Endothelial cell of umbilical vein (primary cell): Measurements from ENCODE around the gene HDAC4. TPM values are rescaled to one million over a fixed set of nuclear protein-coding genes. Genes with fewer than 3 reads are reported as not detected.

Experiments used
- BruUV-seq: library from RNA; stranded (reverse); fragments of 400-500 nt; replicated peaks from 2 replicates; lab custom pipeline; 2021; lab: Mats Ljungman, UMichigan
- CTCF ChIA-PET: fragments of 300-600, 350-600 bp; sonication (Branson Sonifier 250); formaldehyde crosslinking; loops from one replicate; lab custom pipeline; 2021; ENCODE audit warnings: antibody characterized with exemption, inconsistent platforms; lab: Charles Lee
- POLR2A ChIA-PET: fragments of 300-600, 350-600 bp; sonication (Branson Sonifier 250); formaldehyde crosslinking; loops from one replicate; lab custom pipeline; 2021; ENCODE audit warnings: antibody characterized with exemption, inconsistent platforms; lab: Charles Lee
- DNase-seq: peaks from one replicate; pipeline ENCODE4 v3.0.0-alpha.2; 2011; ENCODE audit warnings: low read depth, low spot score
- FAIRE-seq: peaks from 2 replicates; lab custom pipeline; 2011; peaks lifted over from hg19 to GRCh38; lab: Jason Lieb, UNC
- H2AFZ ChIP-seq: 2 replicates; pipeline ENCODE4 v1.6.0; 2012; ENCODE audit warnings: low read depth, low read length, control low read depth, inconsistent platforms
- H3K27ac ChIP-seq: 2 replicates; pipeline ENCODE4 v1.5.1; 2011; ENCODE audit warnings: low read depth, mild to moderate bottlenecking, control low read depth, low read length, moderate library complexity; ENCODE audit not compliant: insufficient read depth
- H3K27me3 ChIP-seq, 2 experiments: 2 replicates each; pipeline versions ENCODE4 v1.6.0 to v1.6.1; 2011; ENCODE audit warnings: low read length in 2 of 2, mixed read lengths in 1 of 2; ENCODE audit not compliant: control insufficient read depth in 2 of 2, insufficient read depth in 2 of 2
- H3K36me3 ChIP-seq, 2 experiments: 2 replicates in 1 of 2; 3 replicates in 1 of 2; pipeline ENCODE4 v1.5.1; 2011; ENCODE audit warnings: low read length in 2 of 2, mild to moderate bottlenecking in 1 of 2, moderate library complexity in 1 of 2; ENCODE audit not compliant: control insufficient read depth in 2 of 2, insufficient read depth in 2 of 2; ENCODE audit errors: extremely low read depth in 1 of 2
- H3K4me1 ChIP-seq: 3 replicates; pipeline ENCODE4 v1.5.1; 2011; ENCODE audit warnings: mild to moderate bottlenecking, low read length; ENCODE audit not compliant: control insufficient read depth, insufficient read depth; ENCODE audit errors: extremely low read depth
- H3K4me2 ChIP-seq: 2 replicates; pipeline ENCODE4 v1.6.1; 2011; ENCODE audit warnings: low read length, control low read depth, mixed read lengths; ENCODE audit not compliant: insufficient read depth
- H3K4me3 ChIP-seq, 3 experiments: fragments of 200-600 bp in 1 of 3; sonication (generic), shearing (Covaris generic) in 1 of 3; replicated peaks in 1 of 3; 2 replicates each; pipeline ENCODE4 v1.5.1; 2011 to 2016; ENCODE audit warnings: control low read depth in 3 of 3, low read length in 3 of 3, mild to moderate bottlenecking in 2 of 3, inconsistent platforms in 1 of 3, low read depth in 1 of 3, moderate library complexity in 1 of 3; ENCODE audit not compliant: insufficient read depth in 1 of 3
- H3K79me2 ChIP-seq: 2 replicates; pipeline ENCODE4 v1.6.0; 2012; ENCODE audit warnings: low read length, inconsistent platforms; ENCODE audit not compliant: control insufficient read depth, insufficient read depth
- H3K9ac ChIP-seq: replicated peaks from 2 replicates; pipeline ENCODE3; 2011; ENCODE audit warnings: low read length, control low read depth; ENCODE audit not compliant: insufficient read depth; ENCODE audit errors: extremely low read depth
- H3K9me1 ChIP-seq: replicated peaks from 3 replicates; pipeline ENCODE4 v1.6.0; 2011; ENCODE audit warnings: mild to moderate bottlenecking, low read length; ENCODE audit not compliant: control insufficient read depth, insufficient read depth; ENCODE audit errors: extremely low read depth
- H3K9me3 ChIP-seq: replicated peaks from 2 replicates; pipeline ENCODE4 v1.5.1; 2012; ENCODE audit warnings: low read length, inconsistent platforms; ENCODE audit not compliant: control insufficient read depth, insufficient read depth
- H4K20me1 ChIP-seq: replicated peaks from 2 replicates; pipeline ENCODE3; 2011; ENCODE audit warnings: mild to moderate bottlenecking, low read length; ENCODE audit not compliant: control insufficient read depth, insufficient read depth; ENCODE audit errors: extremely low read depth
- EZH2 ChIP-seq: IDR thresholded peaks from 2 replicates; pipeline ENCODE4 v1.6.1; 2012; ENCODE audit warnings: borderline replicate concordance, low read depth, mild to moderate bottlenecking, moderate library complexity, low read length, inconsistent platforms; ENCODE audit not compliant: severe bottlenecking
- FOS ChIP-seq: IDR thresholded peaks from 2 replicates; pipeline ENCODE4 v1.6.1; 2011; ENCODE audit warnings: mild to moderate bottlenecking, low read length, moderate library complexity, borderline replicate concordance; ENCODE audit not compliant: insufficient read depth
- MYC ChIP-seq: IDR thresholded peaks from one replicate; pipeline ENCODE4 v1.6.1; 2011; ENCODE audit warnings: mild to moderate bottlenecking, low read depth, low read length
- POLR2A ChIP-seq: IDR thresholded peaks from 2 replicates; pipeline ENCODE4 v1.6.1; 2012; ENCODE audit warnings: low read depth, mild to moderate bottlenecking, control low read depth, low read length
- POLR2AphosphoS5 ChIP-seq: IDR thresholded peaks from 2 replicates; pipeline ENCODE4 v1.6.1; 2012; ENCODE audit warnings: low read depth, mild to moderate bottlenecking, control low read depth, low read length, moderate library complexity; ENCODE audit not compliant: insufficient read depth
- dilution Hi-C: fragments of 300-500 bp; cut with MboI; formaldehyde crosslinking; loops from one replicate; pipeline ENCODE4 v1.15.0; 2019; ENCODE audit warnings: low sequenced_read_pairs; ENCODE audit not compliant: extremely low pct_ligation_motif_present
- intact Hi-C: fragments of 100-400 bp; cut with micrococcal nuclease; formaldehyde crosslinking; loops from one replicate; pipeline ENCODE4 v1.10.0; 2022
- polyA plus RNA-seq, 4 experiments: library from polyadenylated mRNA; depleted of rRNA in 3 of 4; stranded (reverse) in 3 of 4; unstranded in 1 of 4; fragments of >200 nt; gene quantifications; 2 replicates each; pipeline versions ENCODE4 v1.2.1 to v1.2.3, GENCODE V29; 2011 to 2012; ENCODE audit warnings: missing spikeins in 1 of 4
- total RNA-seq: library from RNA; stranded (reverse); gene quantifications from 2 replicates; pipeline ENCODE4 v1.2.3, GENCODE V29; 2021
- TF ChIP-seq, protein P1 (sequence below), 2 donors: IDR thresholded peaks; 1 replicate in 1 of 2; 2 replicates in 1 of 2; pipeline ENCODE4 v1.5.1; 2011; ENCODE audit warnings: low read length in 2 of 2, mild to moderate bottlenecking in 2 of 2, moderate library complexity in 2 of 2, control low read depth in 1 of 2, inconsistent platforms in 1 of 2, low read depth in 1 of 2; ENCODE audit not compliant: insufficient read depth in 1 of 2; ENCODE audit errors: extremely low read depth in 1 of 2
- TF ChIP-seq, protein P2 (sequence below): IDR thresholded peaks from 2 replicates; pipeline ENCODE4 v1.6.1; 2011; ENCODE audit not compliant: insufficient read depth, insufficient read length

Gene HDAC4
- total and polyA plus RNA-seq, 2 donors (not counting 3 experiments of a cell fraction or from before 2014, with no cell fraction given), result 13.4 to 33.0 TPM

- Histone ChIP-seq H3K79me2 (no peaks in the 10 kb centered on the region), H3K4me1 (no peaks in the 10 kb centered on the region), H3K36me3 (peaks cover 0 to 1% of the 10 kb centered on the region in 2 experiments), H3K27me3 (no peaks in the 10 kb centered on the region), H3K9ac (no peak overlapping the region), H4K20me1 (no peaks in the 10 kb centered on the region), H3K9me3 (no peaks in the 10 kb centered on the region), H2AFZ (no peak overlapping the region), H3K9me1 (no peaks in the 10 kb centered on the region), H3K4me3 (no peak overlapping the region), H3K27ac (no peak overlapping the region), H3K4me2 (no peak overlapping the region)
- DNase-seq (no peak), FAIRE-seq (no peak)
- BruUV-seq, result no TSS peak
- dilution Hi-C loops (no loop called here), intact Hi-C loops (no loop called here)
- no peak for TF ChIP-seq FOS
- TF ChIP-seq, protein P1, sequence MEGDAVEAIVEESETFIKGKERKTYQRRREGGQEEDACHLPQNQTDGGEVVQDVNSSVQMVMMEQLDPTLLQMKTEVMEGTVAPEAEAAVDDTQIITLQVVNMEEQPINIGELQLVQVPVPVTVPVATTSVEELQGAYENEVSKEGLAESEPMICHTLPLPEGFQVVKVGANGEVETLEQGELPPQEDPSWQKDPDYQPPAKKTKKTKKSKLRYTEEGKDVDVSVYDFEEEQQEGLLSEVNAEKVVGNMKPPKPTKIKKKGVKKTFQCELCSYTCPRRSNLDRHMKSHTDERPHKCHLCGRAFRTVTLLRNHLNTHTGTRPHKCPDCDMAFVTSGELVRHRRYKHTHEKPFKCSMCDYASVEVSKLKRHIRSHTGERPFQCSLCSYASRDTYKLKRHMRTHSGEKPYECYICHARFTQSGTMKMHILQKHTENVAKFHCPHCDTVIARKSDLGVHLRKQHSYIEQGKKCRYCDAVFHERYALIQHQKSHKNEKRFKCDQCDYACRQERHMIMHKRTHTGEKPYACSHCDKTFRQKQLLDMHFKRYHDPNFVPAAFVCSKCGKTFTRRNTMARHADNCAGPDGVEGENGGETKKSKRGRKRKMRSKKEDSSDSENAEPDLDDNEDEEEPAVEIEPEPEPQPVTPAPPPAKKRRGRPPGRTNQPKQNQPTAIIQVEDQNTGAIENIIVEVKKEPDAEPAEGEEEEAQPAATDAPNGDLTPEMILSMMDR (IDR thresholded peaks at IDR 0.05; ENCODE audit: extremely low read depth in 1 of 2, insufficient read depth in 1 of 2, low read depth in 1 of 2, low read length in 2 of 2), result no peak
- TF ChIP-seq EZH2, result no peak
- no peak for TF ChIP-seq POLR2A
- no peak for TF ChIP-seq MYC
- TF ChIP-seq, protein P2, sequence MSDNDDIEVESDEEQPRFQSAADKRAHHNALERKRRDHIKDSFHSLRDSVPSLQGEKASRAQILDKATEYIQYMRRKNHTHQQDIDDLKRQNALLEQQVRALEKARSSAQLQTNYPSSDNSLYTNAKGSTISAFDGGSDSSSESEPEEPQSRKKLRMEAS, result no peak
- no peak for TF ChIP-seq POLR2AphosphoS5
- CTCF ChIA-PET, result no interaction called here
- POLR2A ChIA-PET, result no interaction called here
These were observed 336.6 kb downstream of the HDAC4 start for GRCh38 chr2:239064253-239064652.
